K562 (cell line): ENCODE results near the gene MAGI1. TPM values are rescaled to one million over a fixed set of nuclear protein-coding genes. Genes with fewer than 3 reads are reported as not detected.

ENCODE experiments used
- ATAC-seq: fragments of 200-7000 bp; cut with Tn5 transposase; 3 replicates; pipeline ENCODE4 v1.9.1; 2020; ENCODE audit warnings: moderate library complexity
- BruUV-seq: library from RNA; stranded (reverse); fragments of 400-500 nt; replicated peaks from 2 replicates; lab custom pipeline; 2021; lab: Mats Ljungman, UMichigan
- CTCF ChIA-PET: fragments of 300-600 bp; formaldehyde crosslinking; extraction: SDS; loops from one replicate; lab custom pipeline; 2021; ENCODE audit warnings: low intra/inter-chr PET ratio; lab: Yijun Ruan, JAX
- POLR2A ChIA-PET: fragments of 300-600, 350-650 bp; sonication (Branson Sonifier 250); formaldehyde crosslinking; extraction: SDS; loops from one replicate; lab custom pipeline; 2021; ENCODE audit warnings: antibody characterized with exemption, inconsistent platforms; lab: Yijun Ruan, JAX
- DNase-seq, 4 experiments: peaks; one replicate each; pipeline versions ENCODE4 v3.0.0 to v3.0.0-alpha.2; 2011 to 2018; ENCODE audit warnings: low spot score in 3 of 4, mixed read lengths in 3 of 4; ENCODE audit errors: extremely low read depth in 1 of 4
- FAIRE-seq: peaks from 2 replicates; lab custom pipeline; 2011; peaks lifted over from hg19 to GRCh38; lab: Jason Lieb, UNC
- H2AFZ ChIP-seq: 2 replicates; pipeline ENCODE4 v1.6.0; 2011; ENCODE audit warnings: low read depth, low read length, control low read depth, inconsistent platforms
- H3K27ac ChIP-seq: fragments of 200-600 bp; 3 replicates; pipeline ENCODE4 v1.8.0; 2011; ENCODE audit warnings: low read depth, mild to moderate bottlenecking, control low read depth, inconsistent platforms, low read length, moderate library complexity, mixed read lengths; ENCODE audit errors: extremely low read depth
- H3K27me3 ChIP-seq, 2 experiments: fragments of 300-600 bp in 1 of 2; 2 replicates in 1 of 2; 3 replicates in 1 of 2; pipeline versions ENCODE4 v1.6.0 to v1.8.0; 2011; ENCODE audit warnings: inconsistent platforms in 2 of 2, low read length in 2 of 2, mild to moderate bottlenecking in 1 of 2, mixed read lengths in 1 of 2, moderate library complexity in 1 of 2; ENCODE audit not compliant: control insufficient read depth in 2 of 2, insufficient read depth in 2 of 2
- H3K36me3 ChIP-seq: fragments of 300-600 bp; 3 replicates; pipeline ENCODE4 v1.8.0; 2011; ENCODE audit warnings: mild to moderate bottlenecking, low read length, inconsistent platforms; ENCODE audit not compliant: control insufficient read depth, insufficient read depth
- H3K4me1 ChIP-seq, 2 experiments: fragments of 200-600 bp in 1 of 2; replicated peaks in 1 of 2; 2 replicates in 1 of 2; 3 replicates in 1 of 2; pipeline versions ENCODE4 v1.5.1 to v1.8.0; 2011; ENCODE audit warnings: inconsistent platforms in 2 of 2, low read length in 2 of 2, mild to moderate bottlenecking in 1 of 2, mixed read lengths in 1 of 2, moderate library complexity in 1 of 2; ENCODE audit not compliant: control insufficient read depth in 2 of 2, insufficient read depth in 2 of 2
- H3K4me2 ChIP-seq: 2 replicates; pipeline ENCODE4 v1.6.1; 2011; ENCODE audit warnings: low read length, control low read depth, inconsistent platforms, mixed read lengths; ENCODE audit not compliant: insufficient read depth
- H3K4me3 ChIP-seq: fragments of 200-600 bp; sonication (generic), shearing (Covaris generic); 2 replicates; pipeline ENCODE4 v1.5.1; 2016; ENCODE audit warnings: control low read depth, inconsistent platforms
- H3K79me2 ChIP-seq: fragments of 200-600 bp; 3 replicates; pipeline ENCODE4 v1.8.0; 2011; ENCODE audit warnings: low read length, inconsistent platforms; ENCODE audit not compliant: control insufficient read depth, insufficient read depth
- H3K9ac ChIP-seq, 2 experiments: 2 replicates each; pipeline versions ENCODE4 v1.6.0 to v1.6.1; 2011; ENCODE audit warnings: low read depth in 2 of 2, low read length in 2 of 2, control low read depth in 1 of 2, inconsistent platforms in 1 of 2, mild to moderate bottlenecking in 1 of 2, mixed read lengths in 1 of 2; ENCODE audit not compliant: insufficient read depth in 1 of 2
- H3K9me1 ChIP-seq: one replicate; pipeline ENCODE4 v1.6.0; 2011; ENCODE audit warnings: inconsistent platforms, mild to moderate bottlenecking, low read length, moderate library complexity; ENCODE audit not compliant: control insufficient read depth, insufficient read depth
- H3K9me3 ChIP-seq: replicated peaks from 2 replicates; pipeline ENCODE4 v1.5.1; 2011; ENCODE audit warnings: low read depth, low read length, inconsistent platforms; ENCODE audit not compliant: control insufficient read depth, insufficient read depth
- H4K20me1 ChIP-seq: replicated peaks from 2 replicates; pipeline ENCODE4 v1.6.1; 2011; ENCODE audit warnings: low read length, inconsistent platforms, mixed read lengths; ENCODE audit not compliant: control insufficient read depth, insufficient read depth
- BRD9 ChIP-seq: fragments of 450-650 bp; IDR thresholded peaks from 2 replicates; pipeline ENCODE4 v1.6.1; 2018; ENCODE audit warnings: low read depth; ENCODE audit not compliant: partially characterized antibody
- BRF2 ChIP-seq: IDR thresholded peaks from 3 replicates; pipeline ENCODE4 v1.6.1; 2011; ENCODE audit warnings: borderline replicate concordance, mild to moderate bottlenecking; ENCODE audit not compliant: insufficient read length, insufficient read depth
- DIDO1 ChIP-seq: fragments of 450-650 bp; IDR thresholded peaks from 2 replicates; pipeline ENCODE4 v1.6.1; 2016; ENCODE audit warnings: low read depth, missing biosample characterization, missing genetic modification characterization
- HSF4 ChIP-seq: fragments of 250-450 bp; sonication (Bioruptor Pico); IDR thresholded peaks from 2 replicates; pipeline ENCODE4 v2.1.2; 2022; ENCODE audit warnings: mild to moderate bottlenecking, moderate library complexity, borderline replicate concordance
- MXD1 ChIP-seq: fragments of 250-450 bp; sonication (Bioruptor Pico); IDR thresholded peaks from 2 replicates; pipeline ENCODE4 v1.8.0; 2021; ENCODE audit warnings: borderline replicate concordance, mild to moderate bottlenecking, moderate library complexity; ENCODE audit not compliant: poor library complexity, severe bottlenecking
- MYNN ChIP-seq, 2 experiments: sonication (generic); formaldehyde crosslinking in 1 of 2; IDR thresholded peaks; 2 replicates each; pipeline versions ENCODE4 v1.5.0 to v1.6.1; 2016 to 2020; ENCODE audit warnings: antibody characterized with exemption in 1 of 2, missing genetic modification reagents in 1 of 2
- NR1H2 ChIP-seq: sonication (generic); formaldehyde crosslinking; IDR thresholded peaks from 2 replicates; pipeline ENCODE4 v1.4.0; 2020; ENCODE audit warnings: mild to moderate bottlenecking, missing genetic modification reagents
- SAFB ChIP-seq: fragments of 200-400 bp; formaldehyde crosslinking; IDR thresholded peaks from 2 replicates; pipeline ENCODE4 v1.6.1; 2017; ENCODE audit warnings: low read depth, low read length, borderline replicate concordance
- STAG1 ChIP-seq: sonication (generic); formaldehyde crosslinking; IDR thresholded peaks from 2 replicates; pipeline ENCODE4 v1.5.0; 2020; ENCODE audit warnings: missing genetic modification reagents, borderline replicate concordance
- TAF7 ChIP-seq: fragments of 450-650 bp; IDR thresholded peaks from 2 replicates; pipeline ENCODE4 v1.6.1; 2016; ENCODE audit warnings: missing genetic modification characterization, missing compliant biosample characterization
- ZC3H8 ChIP-seq: fragments of 450-650 bp; IDR thresholded peaks from 2 replicates; pipeline ENCODE4 v1.6.1; 2017
- ZNF354B ChIP-seq: fragments of 250-450 bp; sonication (Bioruptor Pico); IDR thresholded peaks from 2 replicates; pipeline ENCODE4 v1.4.0; 2020
- WGBS: fragments of 100-300 bp; shearing (Covaris generic); methylation state at CpG from one replicate; pipeline ENCODE4 v1.1.6; 2016; ENCODE audit warnings: low coverage, mixed read lengths; ENCODE audit not compliant: insufficient coverage; ENCODE audit errors: missing lambda C conversion rate; 5-methylcytosine and 5-hydroxymethylcytosine counted together
- in situ Hi-C: fragments of 300-500 bp; cut with MboI; formaldehyde crosslinking; loops from 4 replicates; pipeline ENCODE4 v1.15.0; 2018; ENCODE audit warnings: inconsistent platforms, mixed read lengths
- intact Hi-C: fragments of 100-400 bp; cut with micrococcal nuclease; formaldehyde crosslinking; loops from 2 replicates; pipeline ENCODE4 v1.14.2; 2022
- polyA plus RNA-seq, 8 experiments: library from polyadenylated mRNA; depleted of rRNA in 4 of 8; stranded (reverse) in 5 of 8; unstranded in 3 of 8; fragments of >200 nt; fragmentation: Nextera tagmentation in 2 of 8; fragmentation: Illumina TruSeq in 1 of 8; extraction: Ambion mirVana in 2 of 8; extraction: Trizol in 1 of 8; gene quantifications; 2 replicates each; pipeline versions ENCODE4 v1.2.1 to v1.2.3, GENCODE V29; 2011 to 2014; ENCODE audit warnings: inconsistent platforms in 1 of 8, missing spikeins in 1 of 8
- total RNA-seq, 7 experiments: library from RNA; depleted of rRNA in 6 of 7; stranded (reverse); fragments of >200 nt in 6 of 7; fragmentation: Illumina TruSeq in 2 of 7; extraction: Trizol in 2 of 7; gene quantifications; 2 replicates each; pipeline versions ENCODE4 v1.2.1 to v1.2.3, GENCODE V29; 2011 to 2021; ENCODE audit warnings: low replicate concordance in 1 of 7

MAGI1 gene
- total and polyA plus RNA-seq, 9 of the 15 experiments (the other 6 are each of a cell fraction or from before 2014, with no cell fraction given) = 7.8 to 59.4 (median 43.2) TPM

- no peak overlapping the region for H3K9ac ChIP-seq
- no TSS peak for BruUV-seq
- no peak overlapping the region for H3K27ac ChIP-seq
- H2AFZ ChIP-seq = no peak overlapping the region
- intact Hi-C loops = loop anchor here (10.0 kb wide), 1 partner anchor 61 kb away; no protein-coding TSS in a partner anchor
- FAIRE-seq = no peak
- H3K4me1 ChIP-seq = peaks cover 0 to 34% of the 10 kb centered on the region in 2 experiments; a peak in 2 of 5 replicates
- no peaks in the 10 kb centered on the region for H4K20me1 ChIP-seq
- H3K27me3 ChIP-seq = no peaks in the 10 kb centered on the region
- ChIA-PET POLR2A (no interaction called here), CTCF (no interaction called here)
- peaks cover 2% of the 10 kb centered on the region; the same call in 1 of the 3 replicates for H3K36me3 ChIP-seq
- ATAC-seq = no peak
- TF ChIP-seq DIDO1 (tag) = no peak
- TF ChIP-seq ZNF354B (CRISPR knock-in tag) = no peak
- no peak for TF ChIP-seq MYNN (IDR thresholded peaks at IDR 0.05)
- no peak for TF ChIP-seq MYNN (CRISPR knock-in tag; IDR thresholded peaks at IDR 0.05)
- no peak for TF ChIP-seq BRF2
- no peak for TF ChIP-seq TAF7 (tag)
- no peak for TF ChIP-seq MXD1
- TF ChIP-seq STAG1 (CRISPR knock-in tag) = no peak
- no peak for TF ChIP-seq SAFB
- TF ChIP-seq ZC3H8 = no peak
- TF ChIP-seq BRD9 = no peak
- no peak for TF ChIP-seq NR1H2 (CRISPR knock-in tag)
- TF ChIP-seq HSF4 (CRISPR knock-in tag) = no peak
- DNase-seq = no peak
- H3K9me3 ChIP-seq = peaks cover 6% of the 10 kb centered on the region
- peaks cover 82% of the 10 kb centered on the region for H3K79me2 ChIP-seq
- H3K4me2 ChIP-seq = no peak overlapping the region
- no peaks in the 10 kb centered on the region for H3K9me1 ChIP-seq
- WGBS = 20% methylated on average over 1 of the region's 1 CpG
- in situ Hi-C loops = no loop called here
- no peak overlapping the region for H3K4me3 ChIP-seq
Observed at GRCh38 chr3:65503776-65504175, 534.9 kb downstream of the MAGI1 start.
